Dedifferentiated amniotic fluid mesenchymal stem cell (primary cell): Measurements from ENCODE around the gene CREB3L4.
"Not testable (repeated sequence)": the region's sequence is repeated elsewhere in the genome, so short reads cannot be mapped to it uniquely, and the experiment has no call there.

Experiments
- DNase-seq: peaks from one replicate; pipeline ENCODE4 v3.0.0-alpha.2; 2016; ENCODE audit errors: extremely low spot score

CREB3L4 gene

GRCh38 chr1:153958111-153958960 is 9.4 kb upstream of the CREB3L4 start, which contains the start of gene CRTC2:
CRTC2 (minus strand) TSS chr1:153958612; CDS start chr1:153958497, 115 bp downstream.
- peak; percentile 100 for DNase-seq

GRCh38 chr1:153958961-153959260 is 8.8 kb upstream of the CREB3L4 start:
- no peak for DNase-seq

DNA sequence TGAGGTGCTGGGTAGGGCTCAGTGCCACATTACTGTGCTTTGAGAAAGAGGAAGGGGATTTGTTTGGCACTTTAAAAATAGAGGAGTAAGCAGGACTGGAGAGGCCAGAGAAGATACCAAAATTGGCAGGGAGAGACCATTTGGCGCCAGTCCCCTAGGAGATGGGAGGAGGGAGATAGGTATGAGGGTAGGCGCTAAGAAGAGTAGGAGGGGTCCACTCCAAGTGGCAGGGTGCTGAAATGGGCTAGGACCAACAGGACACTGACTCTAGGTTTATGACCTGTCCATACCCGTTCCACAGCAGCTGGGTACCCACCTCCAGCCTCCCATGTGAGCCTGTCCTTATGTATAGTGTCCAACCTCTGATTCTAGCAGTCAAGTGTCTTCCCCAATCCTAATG is 8.2 kb upstream of the CREB3L4 start:
- no peak for DNase-seq

GRCh38 chr1:153960206-153960605 is 7.5 kb upstream of the CREB3L4 start:
- no peak for DNase-seq

DNA sequence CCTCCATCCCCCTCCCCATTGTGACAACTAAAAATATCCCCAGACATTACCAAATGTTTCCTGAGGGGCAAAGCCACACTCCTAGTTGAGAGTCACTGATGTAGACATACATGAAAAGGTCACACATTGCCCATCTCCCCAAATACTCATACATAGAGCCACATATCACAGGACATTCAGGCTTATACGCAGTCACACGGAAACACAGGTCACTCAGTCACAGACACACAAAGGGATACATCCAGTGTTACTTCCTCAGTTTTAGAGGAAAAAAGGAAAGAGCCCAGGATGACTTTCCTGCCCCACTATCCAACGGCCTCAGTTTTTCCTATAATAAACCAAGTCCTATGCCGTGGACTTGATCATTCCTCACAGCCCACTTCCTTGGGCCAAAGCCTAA is 6.3 kb upstream of the CREB3L4 start:
- DNase-seq, result no peak

DNA sequence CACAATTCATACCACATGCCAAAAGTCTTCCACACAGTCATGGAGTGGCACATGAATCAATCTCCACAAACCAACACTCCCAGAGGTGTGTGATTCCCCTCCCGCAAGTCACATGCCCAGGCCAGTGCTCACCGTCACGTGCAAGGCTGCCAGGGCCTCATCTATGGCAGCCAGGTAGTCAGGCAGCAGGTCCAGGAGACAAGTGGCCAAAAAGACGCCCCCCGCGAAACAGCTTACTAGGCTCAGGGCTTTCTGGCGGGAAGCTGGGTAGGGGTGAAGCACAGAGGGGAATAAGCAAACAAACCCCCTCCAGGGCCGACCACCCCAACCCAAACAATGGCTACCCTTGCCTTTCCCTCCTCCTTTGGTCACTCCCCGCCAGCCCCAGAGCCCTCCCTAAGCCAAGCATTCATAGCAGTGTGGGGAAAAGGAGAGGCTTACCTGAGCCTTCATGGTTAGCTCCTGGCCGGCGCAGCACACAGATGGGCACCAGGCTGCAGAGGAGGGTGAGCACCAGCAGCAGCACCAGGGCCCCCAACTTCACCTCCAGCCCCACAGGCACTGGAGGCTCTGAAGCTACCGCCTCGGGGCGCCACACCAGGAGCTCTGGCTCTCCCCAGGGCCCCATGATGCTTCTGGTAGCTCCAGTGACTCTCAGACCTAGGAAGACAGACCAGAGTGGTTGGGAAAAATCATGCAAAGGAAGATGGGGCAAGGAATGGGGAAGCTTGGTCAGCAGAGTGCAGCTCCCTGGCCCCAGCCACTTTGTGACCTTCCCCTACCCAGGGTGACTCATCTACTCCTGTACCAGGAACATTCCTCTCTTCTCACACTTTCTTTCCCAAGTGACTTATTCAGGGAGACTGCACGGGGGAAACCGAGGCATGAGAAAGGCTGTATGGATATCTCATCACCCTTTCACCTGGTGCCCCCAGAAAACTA is 5.3 kb upstream of the CREB3L4 start:
- no peak for DNase-seq

- DNase-seq, result peak; percentile 97
These were observed 4.5 kb upstream of the CREB3L4 start, which contains the start of gene SLC39A1 for GRCh38 chr1:153963030-153963849. SLC39A1 (minus strand) TSS chr1:153963537; CDS start chr1:153962715, 822 bp downstream.

DNA sequence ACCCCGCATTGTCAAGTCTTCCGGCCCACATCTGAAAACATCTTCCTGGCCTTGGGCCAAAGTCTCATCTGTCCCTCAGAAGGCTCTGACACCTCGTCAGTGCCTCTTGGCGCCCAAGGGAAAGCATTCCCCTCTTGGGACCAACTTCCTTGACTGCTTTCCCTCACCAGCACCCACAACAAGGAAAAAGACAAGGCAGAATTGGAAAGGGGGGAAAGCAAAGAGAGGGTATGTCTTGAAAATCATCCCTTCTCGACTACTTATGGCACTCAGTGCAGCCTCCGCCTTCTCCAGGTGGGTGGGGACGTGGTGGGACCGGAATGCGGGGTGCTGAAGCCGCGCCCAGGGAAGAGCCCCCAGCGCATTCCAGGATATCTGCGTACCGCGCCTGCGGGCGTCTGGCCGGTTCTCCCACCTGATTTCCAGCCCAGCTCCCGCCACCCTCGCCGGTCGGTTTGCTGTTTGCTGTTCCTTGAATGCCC is 3.8 kb upstream of the CREB3L4 start:
- no peak for DNase-seq

DNA sequence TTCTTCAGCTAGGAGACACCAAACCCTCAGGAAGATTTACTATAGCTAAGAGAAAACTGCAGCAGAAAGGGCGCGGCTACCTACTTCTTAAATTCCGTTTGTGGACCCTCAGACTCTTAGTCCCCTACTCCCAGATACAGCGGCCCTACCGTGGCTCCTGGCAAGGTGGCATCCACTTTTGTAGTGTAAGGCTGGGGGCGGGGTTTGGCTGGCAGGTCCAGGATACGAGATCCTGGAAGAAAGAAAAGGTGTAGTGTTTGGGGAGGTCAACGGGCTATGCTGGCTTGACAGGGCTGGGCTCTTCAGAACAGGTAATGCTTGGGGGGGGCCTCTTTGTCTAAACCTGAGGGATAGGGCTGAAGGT is 280 bp downstream of the CREB3L4 start:
- no peak for DNase-seq

DNA sequence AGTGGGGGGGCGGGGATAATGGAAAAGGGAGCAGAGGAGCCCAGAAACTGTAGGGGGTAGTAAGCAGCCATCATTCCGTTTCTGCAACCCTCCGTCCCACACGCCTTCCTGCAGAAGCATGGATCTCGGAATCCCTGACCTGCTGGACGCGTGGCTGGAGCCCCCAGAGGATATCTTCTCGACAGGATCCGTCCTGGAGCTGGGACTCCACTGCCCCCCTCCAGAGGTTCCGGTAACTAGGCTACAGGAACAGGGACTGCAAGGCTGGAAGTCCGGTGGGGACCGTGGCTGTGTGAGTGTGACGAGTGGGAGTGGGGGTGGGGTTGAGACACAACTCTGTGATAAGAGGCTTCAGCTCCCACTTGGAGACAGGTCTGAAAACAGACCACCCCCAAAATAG is 706 bp downstream of the CREB3L4 start:
- DNase-seq, result no peak

- no peak for DNase-seq
These were observed 1.3 kb downstream of the CREB3L4 start for GRCh38 chr1:153968972-153969371.

DNA sequence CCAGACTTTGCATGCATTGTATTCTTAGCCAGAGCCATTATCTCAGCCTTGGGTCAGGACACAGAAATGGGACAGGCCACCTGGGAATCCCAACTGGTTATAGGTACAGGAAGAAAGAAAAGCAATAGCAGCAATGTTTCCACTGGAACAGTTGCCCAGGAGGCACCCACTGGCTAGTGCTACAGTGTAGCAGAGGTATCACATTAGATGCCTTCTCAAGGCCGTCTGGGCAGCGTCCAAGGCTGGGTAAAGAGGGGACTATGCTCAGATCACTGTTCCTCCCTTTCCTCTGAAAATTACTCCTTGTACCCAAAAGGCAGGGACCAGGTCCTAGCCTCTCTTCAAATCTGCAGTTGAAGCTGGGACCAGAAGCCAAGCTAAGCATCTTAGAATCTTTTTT is 2.6 kb downstream of the CREB3L4 start:
- DNase-seq, result no peak

- no peak for DNase-seq
These were observed 5.4 kb downstream of the CREB3L4 start for GRCh38 chr1:153973071-153973470.

- no peak for DNase-seq
These were observed 5.8 kb downstream of the CREB3L4 start for GRCh38 chr1:153973525-153973924.

- no peak for DNase-seq
These were observed 9.1 kb downstream of the CREB3L4 start for GRCh38 chr1:153976819-153977249.

- peak; percentile 86 for DNase-seq
These were observed 9.8 kb downstream of the CREB3L4 start, which contains the start of gene JTB for GRCh38 chr1:153977250-153978240. JTB (minus strand) TSS chr1:153977674; CDS start chr1:153977252, 422 bp downstream.

DNA sequence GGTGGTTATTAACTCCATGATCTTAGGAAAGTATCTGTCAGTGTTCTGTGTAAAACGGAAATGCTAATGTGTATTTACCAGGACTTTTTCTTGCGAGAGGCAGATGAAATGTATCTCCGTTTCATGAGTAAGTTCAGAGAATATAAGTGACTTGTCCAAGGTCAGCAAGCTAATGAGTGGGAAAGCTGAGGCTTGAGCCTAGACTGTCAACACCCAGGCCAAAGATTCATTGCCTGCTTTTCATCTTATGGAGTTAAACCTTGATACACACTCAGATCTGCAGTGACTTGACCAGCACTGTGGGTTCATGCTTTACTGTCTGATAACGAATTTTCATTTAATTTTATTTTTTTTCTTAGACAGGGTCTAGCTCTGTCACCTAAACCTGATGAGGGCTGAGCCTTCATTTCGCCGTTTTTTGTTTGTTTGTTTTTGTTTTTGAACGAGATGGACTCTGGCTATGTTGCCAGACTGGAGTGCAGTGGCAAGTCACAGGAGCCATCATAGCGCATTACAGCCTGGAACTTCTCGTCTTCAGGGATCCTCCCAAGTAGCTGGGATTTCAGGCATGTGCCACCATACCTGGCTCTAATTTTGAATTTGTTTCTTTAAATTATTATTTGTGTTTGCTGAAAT is 10.7 kb downstream of the CREB3L4 start:
- DNase-seq, result no peak

- DNase-seq, result not testable (repeated sequence)
These were observed 11.4 kb downstream of the CREB3L4 start for GRCh38 chr1:153979091-153979490.

DNA sequence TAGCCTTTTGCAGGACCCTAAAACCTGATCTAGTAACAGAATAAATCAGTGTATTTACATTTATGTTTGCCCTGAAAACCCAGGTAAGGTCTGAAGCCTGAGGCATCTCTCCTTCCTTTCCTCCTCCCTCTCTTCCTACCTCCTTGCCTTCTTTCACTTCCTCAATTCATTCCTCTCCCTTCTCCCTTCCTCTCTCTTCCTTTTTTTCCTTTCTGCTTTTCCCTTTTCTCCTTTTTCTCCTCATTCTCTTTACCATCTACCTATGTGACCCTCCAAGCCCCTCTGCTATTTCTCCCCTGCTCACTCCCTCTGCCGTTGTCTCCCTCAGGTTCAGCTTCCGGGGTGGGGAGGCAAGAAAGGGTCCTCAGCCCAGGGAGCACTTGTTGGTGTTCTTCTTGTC is 14.0 kb downstream of the CREB3L4 start:
- DNase-seq, result not testable (repeated sequence)
